Neutrophil (primary cell): Measurements from ENCODE around the gene DNMBP.
"Not testable (repeated sequence)": the region's sequence is repeated elsewhere in the genome, so short reads cannot be mapped to it uniquely, and the experiment has no call there.

Experiments
- H3K27ac ChIP-seq: fragments of 200-600 bp; sonication (generic); 2 replicates; pipeline ENCODE4 v1.5.1; 2016; ENCODE audit warnings: mild to moderate bottlenecking, moderate library complexity
- H3K27me3 ChIP-seq: fragments of 200-600 bp; sonication (generic); 2 replicates; pipeline ENCODE4 v1.6.0; 2016; ENCODE audit warnings: mild to moderate bottlenecking
- H3K36me3 ChIP-seq: fragments of 200-600 bp; sonication (generic); 2 replicates; pipeline ENCODE4 v1.5.1; 2017
- H3K4me1 ChIP-seq, 2 experiments: fragments of 200-600 bp in 1 of 2; sonication (generic) in 1 of 2; 1 replicate in 1 of 2; 2 replicates in 1 of 2; pipeline versions ENCODE4 v1.5.1 to v1.6.1; 2013 to 2016; ENCODE audit warnings: low read depth in 1 of 2, low read length in 1 of 2, mild to moderate bottlenecking in 1 of 2, moderate library complexity in 1 of 2; ENCODE audit not compliant: control insufficient read depth in 1 of 2, insufficient read depth in 1 of 2
- H3K4me3 ChIP-seq, 2 experiments: fragments of 200-600 bp in 1 of 2; sonication (generic) in 1 of 2; 1 replicate in 1 of 2; 2 replicates in 1 of 2; pipeline ENCODE4 v1.5.1; 2013 to 2016; ENCODE audit warnings: low read depth in 1 of 2, low read length in 1 of 2, mild to moderate bottlenecking in 1 of 2, moderate library complexity in 1 of 2
- H3K9me3 ChIP-seq: fragments of 200-600 bp; sonication (generic); 2 replicates; pipeline ENCODE4 v1.5.1; 2016
- TF ChIP-seq, protein P1 (sequence below): fragments of 200-600 bp; sonication (generic); IDR thresholded peaks from 2 replicates; pipeline ENCODE4 v1.5.1; 2016; ENCODE audit warnings: antibody characterized with exemption

DNMBP gene

GRCh38 chr10:99964791-99965190 lies 45.0 kb downstream of the DNMBP start:
- Histone ChIP-seq H3K9me3 (no peaks in the 10 kb centered on the region), H3K36me3 (peaks cover 39% of the 10 kb centered on the region), H3K27ac (no peak overlapping the region), H3K4me1 (no peaks in the 10 kb centered on the region), H3K4me3 (no peak overlapping the region), H3K27me3 (no peaks in the 10 kb centered on the region)
- TF ChIP-seq, protein P1, sequence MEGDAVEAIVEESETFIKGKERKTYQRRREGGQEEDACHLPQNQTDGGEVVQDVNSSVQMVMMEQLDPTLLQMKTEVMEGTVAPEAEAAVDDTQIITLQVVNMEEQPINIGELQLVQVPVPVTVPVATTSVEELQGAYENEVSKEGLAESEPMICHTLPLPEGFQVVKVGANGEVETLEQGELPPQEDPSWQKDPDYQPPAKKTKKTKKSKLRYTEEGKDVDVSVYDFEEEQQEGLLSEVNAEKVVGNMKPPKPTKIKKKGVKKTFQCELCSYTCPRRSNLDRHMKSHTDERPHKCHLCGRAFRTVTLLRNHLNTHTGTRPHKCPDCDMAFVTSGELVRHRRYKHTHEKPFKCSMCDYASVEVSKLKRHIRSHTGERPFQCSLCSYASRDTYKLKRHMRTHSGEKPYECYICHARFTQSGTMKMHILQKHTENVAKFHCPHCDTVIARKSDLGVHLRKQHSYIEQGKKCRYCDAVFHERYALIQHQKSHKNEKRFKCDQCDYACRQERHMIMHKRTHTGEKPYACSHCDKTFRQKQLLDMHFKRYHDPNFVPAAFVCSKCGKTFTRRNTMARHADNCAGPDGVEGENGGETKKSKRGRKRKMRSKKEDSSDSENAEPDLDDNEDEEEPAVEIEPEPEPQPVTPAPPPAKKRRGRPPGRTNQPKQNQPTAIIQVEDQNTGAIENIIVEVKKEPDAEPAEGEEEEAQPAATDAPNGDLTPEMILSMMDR, result no peak

GRCh38 chr10:99963467-99964165 lies 46.1 kb downstream of the DNMBP start:
- not testable (repeated sequence) for H3K27me3 ChIP-seq, H3K4me1 ChIP-seq, H3K9me3 ChIP-seq, H3K27ac ChIP-seq, H3K4me3 ChIP-seq
- H3K36me3 ChIP-seq, result peaks cover 27% of the 10 kb centered on the region

DNA sequence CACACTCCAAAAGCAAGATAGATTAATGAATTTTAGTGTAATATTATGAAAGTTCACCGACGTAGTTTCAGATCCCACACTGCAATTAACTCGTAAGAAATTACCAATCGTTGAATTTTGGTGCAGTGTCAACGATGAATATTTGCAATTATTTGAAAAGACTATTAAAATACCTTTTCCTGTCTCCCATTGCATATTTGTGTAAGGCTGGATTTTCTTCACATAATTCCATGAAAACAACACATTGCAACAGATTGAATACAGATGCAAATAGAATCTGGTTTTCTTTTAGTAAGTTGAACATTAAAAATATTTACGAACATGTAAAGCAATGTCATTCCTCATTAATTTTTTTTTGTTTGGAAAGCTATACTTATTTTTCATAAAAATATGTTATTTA lies 50.9 kb downstream of the DNMBP start:
- Histone ChIP-seq H3K27me3 (no peaks in the 10 kb centered on the region), H3K27ac (no peak overlapping the region), H3K4me3 (no peak overlapping the region), H3K4me1 (no peaks in the 10 kb centered on the region), H3K36me3 (peaks cover 39% of the 10 kb centered on the region), H3K9me3 (no peaks in the 10 kb centered on the region)
- TF ChIP-seq, protein P1, result no peak

GRCh38 chr10:99958302-99958701 lies 51.4 kb downstream of the DNMBP start:
- H3K4me3 ChIP-seq, result no peak overlapping the region
- peaks cover 39% of the 10 kb centered on the region for H3K36me3 ChIP-seq
- H3K27ac ChIP-seq, result no peak overlapping the region
- TF ChIP-seq, protein P1, result no peak
- H3K27me3 ChIP-seq, result no peaks in the 10 kb centered on the region
- H3K4me1 ChIP-seq, result no peaks in the 10 kb centered on the region
- no peaks in the 10 kb centered on the region for H3K9me3 ChIP-seq

DNA sequence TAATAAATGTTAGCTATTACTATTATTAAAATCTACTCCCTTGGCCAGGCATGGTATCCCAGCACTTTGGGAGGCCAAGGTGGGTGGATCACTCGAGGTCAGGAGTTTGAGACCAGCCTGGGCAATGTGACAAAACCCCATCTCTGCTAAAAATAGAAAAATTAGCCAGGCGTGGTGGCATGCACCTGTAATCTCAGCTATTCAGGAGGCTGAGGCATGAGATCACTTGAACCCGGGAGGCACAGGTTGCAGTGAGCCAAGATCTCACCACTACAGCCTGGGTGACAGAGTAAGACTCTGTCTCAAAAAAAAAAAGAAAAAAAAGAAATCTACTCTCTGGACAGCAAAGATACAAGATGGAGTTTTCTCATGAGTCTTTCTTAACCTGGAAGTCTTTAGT lies 56.2 kb downstream of the DNMBP start:
- H3K36me3 ChIP-seq, result peaks cover 52% of the 10 kb centered on the region

GRCh38 chr10:99952799-99953198 lies 56.9 kb downstream of the DNMBP start:
- TF ChIP-seq, protein P1, result no peak
- no peaks in the 10 kb centered on the region for H3K9me3 ChIP-seq
- H3K27me3 ChIP-seq, result no peaks in the 10 kb centered on the region
- H3K36me3 ChIP-seq, result peaks cover 52% of the 10 kb centered on the region
- no peaks in the 10 kb centered on the region for H3K4me1 ChIP-seq
- no peak overlapping the region for H3K4me3 ChIP-seq
- no peak overlapping the region for H3K27ac ChIP-seq

More for the DNA sequence above, 56.2 kb downstream of the DNMBP start:
- not testable (repeated sequence) for H3K4me3 ChIP-seq, H3K4me1 ChIP-seq, H3K27ac ChIP-seq, H3K27me3 ChIP-seq, H3K9me3 ChIP-seq

- H3K4me1 ChIP-seq, H3K27ac ChIP-seq, H3K4me3 ChIP-seq, H3K36me3 ChIP-seq, H3K27me3 ChIP-seq, H3K9me3 ChIP-seq: not testable (repeated sequence)
Observed at GRCh38 chr10:99946051-99946450, 63.7 kb downstream of the DNMBP start.
